Dedifferentiated amniotic fluid mesenchymal stem cell (primary cell): ENCODE data around the gene PLA2G4E.
A peak's percentile ranks its signal among the peaks of the same experiment; 100 is the strongest.

ENCODE experiments used
- DNase-seq: peaks from one replicate; pipeline ENCODE4 v3.0.0-alpha.2; 2016; ENCODE audit errors: extremely low spot score

The PLA2G4E gene

DNA sequence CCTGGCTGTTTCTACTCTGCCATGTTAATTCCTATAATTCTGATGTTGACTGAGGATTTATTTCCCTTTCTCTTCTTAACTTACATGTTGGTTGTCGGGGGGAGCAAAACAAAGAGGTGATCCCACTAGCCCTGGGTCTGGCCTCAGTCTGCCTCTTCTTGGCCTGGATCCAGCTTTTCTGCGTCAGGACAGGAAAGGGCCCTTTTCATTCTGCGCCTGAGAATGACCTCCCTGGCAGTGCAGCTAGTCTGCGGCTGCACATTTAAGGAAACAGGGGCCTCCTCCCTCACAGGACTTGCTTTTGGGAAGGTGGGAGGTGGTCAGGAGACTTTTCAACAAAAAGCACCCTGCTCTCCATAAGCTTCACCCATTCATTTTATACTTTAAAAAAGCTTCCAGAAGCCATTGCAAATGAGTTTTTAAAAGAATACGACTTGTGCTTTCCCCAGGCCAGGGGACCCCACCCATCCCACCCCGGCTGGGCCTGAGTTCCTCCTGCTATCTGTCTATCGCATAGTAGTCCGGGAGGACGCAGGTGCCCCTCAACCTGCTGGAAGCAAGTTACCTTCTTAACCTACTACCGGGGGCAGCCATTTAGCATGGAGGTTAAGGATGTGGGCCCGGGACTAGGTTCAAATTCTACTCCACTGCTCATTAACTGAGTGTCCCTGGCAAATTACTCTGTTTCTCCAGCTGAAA lies 27.2 kb downstream of the PLA2G4E start:
- DNase-seq = no peak

DNA sequence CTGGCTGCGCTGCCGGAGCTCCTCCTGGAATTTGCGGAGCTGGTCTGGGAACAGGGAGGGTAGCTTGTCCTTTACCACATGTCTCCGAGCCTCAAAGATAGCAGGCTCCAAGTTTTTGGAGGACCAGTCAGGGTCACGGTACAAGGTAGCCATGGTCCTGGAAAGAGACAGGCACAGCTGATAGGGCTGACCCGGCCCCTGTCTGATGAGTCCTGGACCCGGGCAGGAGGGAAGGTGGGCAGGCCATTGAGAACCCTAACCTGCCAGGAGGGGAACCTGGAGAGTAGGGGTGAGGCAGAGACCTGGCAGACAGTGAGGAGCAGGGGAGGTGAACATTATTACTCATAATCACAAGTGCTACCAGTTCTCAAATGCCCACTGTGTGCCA lies 28.0 kb downstream of the PLA2G4E start:
- DNase-seq = no peak

DNA sequence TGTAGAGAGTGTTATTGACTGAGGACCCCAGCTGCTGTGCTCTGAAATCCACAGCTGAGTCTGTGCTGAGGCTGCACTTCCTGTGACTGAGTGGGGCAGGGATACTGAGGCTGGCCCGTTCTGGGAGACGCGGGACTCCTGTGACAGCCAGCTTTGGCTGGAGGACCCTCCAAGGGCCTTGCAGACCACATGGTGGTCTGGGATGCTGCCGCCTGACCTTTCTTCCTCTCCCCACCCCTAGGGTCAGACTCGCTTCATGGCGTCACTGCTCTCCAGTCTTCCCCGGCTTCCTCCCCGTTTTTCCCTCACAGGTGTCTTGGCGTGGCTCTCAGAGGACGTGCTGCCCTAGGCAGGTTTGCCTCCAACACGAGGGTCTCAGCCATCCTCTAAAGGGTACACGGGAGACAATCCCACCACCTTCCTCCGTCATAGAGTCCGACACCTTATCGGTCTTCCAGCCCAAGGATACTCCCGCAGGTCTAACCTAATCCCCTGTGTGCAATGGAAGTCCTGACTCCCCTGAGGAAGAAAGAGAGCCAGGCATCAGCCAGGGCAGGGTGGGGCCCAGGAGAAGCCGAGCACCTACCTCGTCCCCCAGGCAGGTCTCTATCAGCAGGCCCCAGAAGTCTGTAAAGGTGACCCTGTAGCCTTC lies 28.6 kb downstream of the PLA2G4E start:
- DNase-seq = no peak

DNA sequence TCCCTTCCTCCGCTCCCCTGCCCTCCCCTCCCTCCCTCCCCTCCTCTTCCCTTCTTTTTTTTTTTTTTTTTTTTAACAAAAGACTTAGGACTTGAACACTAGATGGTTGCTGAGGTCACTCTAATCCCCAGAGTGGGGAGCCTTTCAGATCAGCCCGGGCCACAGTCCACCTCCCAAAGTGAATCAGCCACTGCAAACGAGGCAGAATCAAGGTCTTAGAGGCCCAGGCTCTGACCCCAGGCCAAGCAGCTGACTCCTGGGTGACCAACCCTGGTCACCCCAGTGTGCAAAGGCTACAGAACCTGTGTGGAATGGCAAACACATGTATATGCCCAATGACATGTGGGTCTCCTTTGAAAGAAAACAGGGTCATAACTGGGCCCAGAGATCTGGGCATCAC lies 30.2 kb downstream of the PLA2G4E start:
- DNase-seq = no peak

DNA sequence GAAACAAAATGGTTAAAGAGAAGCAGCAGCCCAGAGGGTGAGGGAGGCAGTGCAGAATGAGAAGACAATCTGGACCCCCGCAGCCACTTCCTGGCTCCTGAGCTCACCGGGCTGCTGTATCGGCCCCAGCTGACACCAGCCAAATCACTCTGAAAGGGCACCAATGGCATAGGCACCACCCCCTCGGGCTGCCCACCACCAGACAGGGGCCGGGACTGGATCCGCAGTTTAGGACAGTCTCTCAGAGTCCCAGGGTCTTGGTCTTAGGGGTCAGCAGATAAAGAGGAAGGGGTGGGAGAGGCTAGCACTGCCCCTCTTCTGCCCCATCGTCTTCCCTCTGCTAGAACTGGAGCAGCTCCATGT lies 30.6 kb downstream of the PLA2G4E start:
- DNase-seq = no peak

DNA sequence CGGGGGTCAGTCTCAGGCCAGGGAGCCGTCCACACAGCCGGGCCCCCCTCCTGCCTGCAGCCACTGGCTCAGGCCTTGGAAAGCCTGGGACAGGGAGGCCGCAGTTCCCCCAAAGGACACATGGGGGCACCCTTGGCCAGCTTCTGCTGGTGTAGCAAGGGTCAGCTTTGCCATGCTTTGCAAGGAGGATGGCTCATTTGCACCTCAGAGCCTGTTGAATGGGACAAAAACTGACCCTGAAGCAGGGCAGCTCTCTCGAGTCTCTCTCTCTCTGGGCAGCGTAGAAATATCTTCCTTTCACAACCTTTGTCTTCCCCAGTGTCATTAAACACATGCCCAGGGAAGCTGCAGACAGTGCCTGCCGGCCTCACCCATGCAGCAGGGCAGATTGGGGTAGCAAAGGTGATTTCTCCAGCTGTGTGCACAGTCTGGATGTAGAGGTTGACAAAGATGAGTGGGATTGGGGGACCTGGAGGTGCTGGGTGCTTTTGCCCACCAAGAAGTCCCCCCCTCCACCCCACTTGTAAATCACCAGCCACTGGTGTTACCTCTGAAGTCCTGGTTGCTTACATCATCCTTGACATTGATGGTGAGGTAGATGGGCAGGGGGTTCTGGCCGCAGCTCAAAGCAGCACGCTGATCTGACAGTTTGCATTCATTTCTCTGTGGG lies 31.1 kb downstream of the PLA2G4E start:
- DNase-seq = peak; percentile 46

DNA sequence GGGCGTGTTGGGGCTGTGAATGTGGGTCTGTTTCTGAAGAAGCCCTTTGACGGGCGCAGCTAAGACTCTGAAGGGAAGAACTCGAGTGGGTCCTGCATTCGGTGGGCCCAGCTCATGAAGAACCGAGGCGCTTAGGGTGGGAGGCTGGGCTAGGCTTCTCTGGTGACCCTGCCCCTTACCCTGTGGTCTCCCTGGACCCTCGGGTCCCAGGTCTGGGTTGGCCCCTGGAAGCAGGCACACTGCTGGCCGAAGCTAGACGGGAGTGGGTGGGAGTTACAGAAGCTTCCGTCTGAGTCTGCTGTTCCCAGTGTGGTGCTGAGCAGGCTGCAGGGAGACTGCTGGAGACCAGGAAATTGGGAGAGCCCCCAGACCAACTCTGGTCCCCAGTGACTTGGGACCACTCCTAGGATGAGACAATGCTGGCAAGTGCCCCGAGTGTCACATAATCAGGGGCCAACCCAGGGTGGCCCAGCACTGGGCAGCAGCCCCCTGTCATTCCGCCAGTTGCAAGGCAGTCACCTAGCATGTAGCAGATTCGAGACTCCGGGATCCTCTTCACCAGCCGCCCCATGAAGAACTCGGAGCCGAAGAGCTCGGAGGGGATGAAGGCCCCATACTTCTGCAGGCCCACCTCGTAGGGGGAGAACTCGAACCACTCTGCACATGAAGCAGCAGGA lies 31.8 kb downstream of the PLA2G4E start:
- no peak for DNase-seq

DNA sequence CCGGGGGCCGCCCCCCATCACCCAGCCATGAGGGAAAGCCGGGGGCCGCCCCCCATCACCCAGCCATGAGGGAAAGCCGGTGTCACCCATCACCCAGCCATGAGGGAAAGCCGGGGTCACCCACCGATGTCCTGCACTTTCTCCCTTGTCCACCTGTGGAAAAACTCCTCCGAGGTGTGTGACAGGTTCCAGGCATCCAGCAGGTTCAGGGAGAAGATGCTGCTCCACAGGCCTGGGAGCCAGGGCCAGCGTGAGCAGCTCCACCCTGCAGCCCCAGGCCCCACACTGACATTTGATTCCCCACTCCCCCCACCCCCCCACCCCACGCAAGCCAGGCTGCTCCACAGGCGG lies 32.9 kb downstream of the PLA2G4E start:
- DNase-seq = no peak

DNA sequence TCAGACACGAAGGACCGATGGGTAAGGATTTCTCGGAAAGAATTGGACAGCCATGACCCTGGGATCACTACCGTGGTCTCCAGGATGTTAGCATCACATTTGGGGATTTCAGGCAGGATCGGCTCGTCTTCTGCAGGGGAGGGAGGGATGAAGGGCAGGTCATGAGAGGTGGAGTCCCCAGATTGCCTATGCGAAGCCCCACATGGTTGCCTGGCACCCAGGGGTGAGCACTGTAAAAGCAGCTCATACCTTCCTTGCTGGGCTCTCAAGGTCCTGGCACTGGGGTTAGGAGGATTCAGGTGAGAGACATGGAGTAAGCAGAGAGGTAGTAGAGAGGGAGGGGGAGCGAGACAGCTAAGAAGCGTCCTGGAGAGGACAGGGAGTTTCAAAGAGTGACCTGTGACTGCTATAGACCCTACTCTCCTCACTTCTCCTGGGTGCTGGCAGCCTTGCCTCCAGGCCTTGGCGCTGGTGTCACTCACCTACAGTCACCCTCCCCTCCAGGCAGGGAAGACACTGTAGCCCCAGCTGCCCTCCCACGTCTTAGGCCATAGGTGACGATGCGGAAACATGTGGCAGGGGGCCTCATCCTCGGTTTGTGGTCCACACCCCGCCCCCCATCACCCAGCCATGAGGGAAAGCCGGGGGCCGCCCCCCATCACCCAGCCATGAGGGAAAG lies 33.5 kb downstream of the PLA2G4E start:
- DNase-seq = no peak

DNA sequence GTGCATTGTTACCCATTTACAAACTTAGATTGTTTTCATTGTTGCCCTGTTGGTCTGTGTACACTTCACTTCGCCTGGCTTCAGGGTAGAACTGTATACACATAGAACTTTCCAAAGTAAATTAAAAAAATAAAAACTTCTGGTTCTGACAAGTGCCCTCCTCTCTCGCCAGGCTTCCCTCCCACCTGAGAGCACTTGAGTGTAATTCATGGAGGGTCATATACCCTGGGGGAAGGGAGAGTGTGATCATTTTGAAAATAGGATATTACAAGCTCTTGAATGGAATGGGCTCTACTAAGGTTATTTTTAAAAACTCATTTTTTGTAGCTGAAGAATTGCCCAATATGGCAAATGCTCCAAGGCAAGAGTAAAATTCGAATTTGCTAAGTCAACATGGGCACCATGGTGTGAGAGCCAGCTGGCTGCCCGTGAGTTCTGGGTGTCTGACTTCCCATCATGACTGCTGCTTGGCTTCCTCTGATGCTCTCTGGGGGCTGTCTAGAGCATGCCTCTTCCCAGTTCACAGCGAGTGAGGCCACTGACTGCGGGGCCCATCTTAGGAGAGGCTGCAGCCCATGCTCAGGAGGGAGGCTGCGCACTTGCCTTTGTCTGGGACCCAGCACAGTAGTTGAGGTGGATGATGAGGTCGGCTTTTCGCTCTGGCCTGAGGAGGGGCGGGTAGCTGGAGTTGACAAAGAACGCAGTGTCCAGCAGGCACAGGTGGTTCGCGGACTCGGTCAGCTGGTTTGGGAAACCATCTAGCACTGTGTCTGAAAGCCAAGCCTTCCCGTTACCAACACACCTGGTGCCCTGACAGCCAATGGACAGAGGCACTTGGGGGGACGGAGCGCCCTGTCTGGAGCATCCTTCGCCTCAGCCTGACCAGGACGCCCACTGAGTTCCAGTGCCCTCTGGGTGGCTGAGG lies 35.3 kb downstream of the PLA2G4E start:
- no peak for DNase-seq

DNA sequence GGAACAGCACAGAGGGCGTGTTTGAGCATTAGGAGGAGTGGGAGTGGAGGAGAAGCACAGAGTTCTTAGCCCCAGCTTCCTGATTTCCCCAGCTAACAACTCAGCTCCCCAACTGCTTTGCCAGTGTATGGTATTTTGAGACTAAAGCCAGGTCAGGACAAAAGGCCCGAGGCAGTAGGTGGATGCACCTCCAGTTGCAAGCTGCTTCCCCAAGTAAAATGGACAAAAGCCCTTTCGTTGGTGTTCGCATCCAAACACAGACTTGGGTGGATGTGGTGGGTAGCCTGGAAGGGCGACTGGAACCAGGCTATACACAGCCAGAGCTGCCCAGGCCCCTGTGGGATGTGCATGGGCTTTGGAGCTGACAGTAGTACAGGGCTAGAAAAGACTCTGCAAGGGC lies 36.2 kb downstream of the PLA2G4E start:
- no peak for DNase-seq

DNA sequence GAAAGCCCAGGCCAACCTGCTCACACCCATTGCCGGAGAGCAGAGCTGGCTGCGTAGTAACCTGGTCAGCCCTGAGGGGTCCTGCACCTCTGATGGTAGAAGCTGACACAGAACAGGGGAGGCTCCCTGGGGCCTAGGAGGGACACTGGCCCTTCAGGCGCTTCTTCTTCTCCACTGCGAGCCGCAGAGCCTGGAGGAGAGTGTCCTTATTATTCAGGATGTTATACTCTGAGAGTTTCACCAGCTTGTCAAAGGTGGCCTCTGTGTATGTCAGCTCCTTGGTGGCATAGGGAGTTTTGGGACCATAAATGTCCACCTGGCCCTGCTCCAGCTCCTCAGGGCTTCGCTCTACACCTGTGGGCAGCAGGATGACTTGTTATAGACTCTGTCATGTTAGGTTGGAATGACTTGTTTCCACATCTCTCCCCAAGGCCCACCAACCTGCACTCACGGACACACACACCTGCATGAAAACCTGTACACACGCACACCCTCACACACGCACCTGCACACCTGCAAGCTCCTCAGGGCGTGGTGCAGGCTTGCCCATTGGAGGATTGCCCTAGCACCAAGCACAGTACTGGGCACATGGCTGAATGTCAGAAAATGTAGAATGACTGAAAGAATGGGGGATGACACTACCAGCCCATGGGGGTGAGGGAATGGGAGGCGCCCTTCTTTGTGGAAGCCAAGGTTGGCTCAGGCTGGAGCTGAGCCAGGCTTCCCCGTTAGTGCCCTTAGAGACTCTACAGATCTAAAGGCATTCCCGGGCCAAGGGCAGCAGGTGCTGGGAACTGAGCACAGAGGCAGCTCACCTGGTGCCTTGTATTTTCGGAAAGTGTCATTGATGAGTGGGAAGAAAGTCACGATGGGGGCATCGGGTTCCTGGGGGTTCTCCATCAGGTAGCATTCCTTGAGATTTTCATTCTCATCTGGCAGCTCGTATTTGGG lies 36.9 kb downstream of the PLA2G4E start:
- DNase-seq = no peak

DNA sequence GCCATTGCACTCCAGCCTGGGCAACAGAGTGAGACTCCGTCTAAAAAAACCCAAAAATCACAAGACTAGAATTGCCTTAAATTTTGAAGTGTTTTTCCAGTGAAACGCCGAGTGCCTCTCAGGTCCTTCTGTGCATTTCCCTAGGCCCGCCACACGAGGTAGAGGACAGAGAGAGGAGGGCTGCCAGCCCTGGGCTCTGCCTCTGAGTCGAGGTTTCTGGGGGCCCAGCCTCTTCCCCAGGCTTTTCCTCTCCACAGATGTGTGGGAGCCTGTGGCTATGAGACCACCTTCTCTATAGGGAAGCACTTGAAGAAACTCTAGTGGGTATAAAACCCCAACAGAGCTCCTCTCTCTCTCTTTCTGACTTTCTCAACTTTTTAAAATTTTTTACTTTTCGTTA lies 37.6 kb downstream of the PLA2G4E start:
- no peak for DNase-seq

DNA sequence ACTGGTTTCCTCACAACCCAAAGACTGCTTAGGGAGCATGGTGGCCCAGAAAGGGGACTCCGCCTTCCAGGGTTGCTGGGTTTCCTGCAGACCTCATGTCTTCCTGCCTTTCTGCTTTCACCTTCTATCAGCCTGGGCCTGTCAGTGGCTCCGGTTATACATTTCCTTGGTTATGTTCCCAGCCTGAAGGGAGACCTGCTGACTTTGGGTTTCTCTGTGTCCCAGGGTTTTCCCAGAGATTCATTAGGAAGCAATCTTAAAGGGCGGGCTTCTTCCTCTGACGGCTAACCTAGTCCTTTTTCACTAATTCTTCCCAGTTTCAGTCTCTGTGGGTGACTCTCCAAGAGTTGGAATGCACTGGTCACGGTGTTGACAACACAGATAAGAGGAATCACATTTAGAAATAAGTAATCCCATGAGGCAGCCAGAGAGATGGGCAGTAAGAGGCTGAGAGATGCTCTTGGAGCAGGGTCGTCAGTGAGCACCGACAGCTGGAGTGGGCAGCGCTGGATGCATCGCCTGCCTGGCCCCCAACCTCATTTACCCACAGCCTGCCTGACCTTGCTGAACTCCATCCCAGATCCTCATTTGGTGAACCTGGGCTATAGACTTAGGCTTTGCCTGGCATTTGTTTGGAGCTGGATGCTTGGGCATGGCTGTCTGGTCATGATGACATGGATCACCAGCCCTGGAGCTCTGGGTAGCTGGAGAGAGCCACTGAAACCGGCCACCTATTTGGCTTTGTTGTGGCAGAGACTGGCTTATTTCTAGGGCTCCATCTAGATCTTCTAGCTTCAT lies 38.5 kb downstream of the PLA2G4E start:
- DNase-seq = no peak

DNA sequence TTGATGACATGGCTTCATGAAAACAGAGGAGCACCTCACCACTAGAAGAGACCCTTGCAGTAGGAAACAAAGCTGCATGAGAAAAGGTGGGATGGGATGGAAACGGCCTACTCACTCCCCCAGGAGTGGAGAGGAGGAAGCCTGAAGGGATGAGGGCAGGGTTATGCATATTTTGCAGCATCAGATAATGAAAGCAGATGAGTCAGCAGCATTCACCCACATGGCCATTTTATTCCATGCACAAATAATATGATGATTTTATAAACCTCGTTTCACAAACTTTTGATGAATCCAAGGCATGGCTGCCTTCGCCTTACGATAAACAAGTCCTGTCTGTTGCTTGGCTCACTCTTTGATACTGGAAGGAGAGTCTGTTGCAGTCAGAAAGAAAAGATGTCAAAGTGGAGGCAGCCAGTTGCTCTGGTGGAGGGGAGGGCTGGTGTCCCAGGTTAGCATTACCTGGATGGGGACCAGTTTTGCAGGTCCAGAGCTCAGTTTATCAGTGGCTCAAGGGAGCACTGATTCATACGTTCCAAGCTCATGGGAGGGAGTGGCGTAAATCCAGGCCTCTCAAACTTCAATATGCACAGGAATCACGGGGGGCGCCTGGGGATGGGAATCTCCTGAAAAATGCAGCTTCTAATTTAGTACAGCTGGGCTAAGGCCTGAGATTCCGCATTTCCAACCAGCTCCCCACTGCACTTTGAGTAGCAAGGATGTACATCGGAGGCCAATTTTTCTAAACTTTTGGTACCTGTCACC lies 39.3 kb downstream of the PLA2G4E start:
- no peak for DNase-seq

DNA sequence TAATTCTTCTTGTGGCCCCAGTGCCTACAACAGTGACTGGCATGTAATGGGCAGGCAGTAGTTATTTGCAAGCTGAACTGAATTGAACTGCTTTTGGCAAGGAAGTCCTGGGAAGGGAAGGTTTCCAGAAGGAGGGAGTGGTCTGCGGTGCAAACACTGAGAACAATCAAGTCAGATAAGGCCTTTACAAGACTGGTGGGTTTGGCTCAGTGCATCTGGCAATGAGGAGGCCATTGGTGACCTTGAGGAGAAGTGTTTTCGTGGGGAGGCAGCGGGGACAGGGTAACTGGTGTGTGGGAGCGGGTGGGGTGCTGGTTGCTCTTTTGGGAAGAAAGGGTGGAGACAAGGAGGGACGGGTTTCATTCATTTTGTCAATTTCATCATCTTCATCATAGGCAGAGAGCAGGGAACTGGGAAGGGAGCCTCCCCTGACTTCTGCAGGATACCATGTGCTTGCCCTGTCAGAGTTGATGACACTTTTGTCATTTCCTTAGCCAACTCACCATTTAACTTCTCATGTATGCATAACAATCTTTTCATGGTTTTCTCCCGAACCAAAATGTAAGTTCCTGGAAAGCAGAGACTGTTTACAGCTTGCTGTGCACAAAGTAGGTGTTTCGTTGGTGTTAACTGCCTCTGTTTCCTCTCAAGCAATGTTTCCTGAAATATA lies 40.1 kb downstream of the PLA2G4E start:
- no peak for DNase-seq

DNA sequence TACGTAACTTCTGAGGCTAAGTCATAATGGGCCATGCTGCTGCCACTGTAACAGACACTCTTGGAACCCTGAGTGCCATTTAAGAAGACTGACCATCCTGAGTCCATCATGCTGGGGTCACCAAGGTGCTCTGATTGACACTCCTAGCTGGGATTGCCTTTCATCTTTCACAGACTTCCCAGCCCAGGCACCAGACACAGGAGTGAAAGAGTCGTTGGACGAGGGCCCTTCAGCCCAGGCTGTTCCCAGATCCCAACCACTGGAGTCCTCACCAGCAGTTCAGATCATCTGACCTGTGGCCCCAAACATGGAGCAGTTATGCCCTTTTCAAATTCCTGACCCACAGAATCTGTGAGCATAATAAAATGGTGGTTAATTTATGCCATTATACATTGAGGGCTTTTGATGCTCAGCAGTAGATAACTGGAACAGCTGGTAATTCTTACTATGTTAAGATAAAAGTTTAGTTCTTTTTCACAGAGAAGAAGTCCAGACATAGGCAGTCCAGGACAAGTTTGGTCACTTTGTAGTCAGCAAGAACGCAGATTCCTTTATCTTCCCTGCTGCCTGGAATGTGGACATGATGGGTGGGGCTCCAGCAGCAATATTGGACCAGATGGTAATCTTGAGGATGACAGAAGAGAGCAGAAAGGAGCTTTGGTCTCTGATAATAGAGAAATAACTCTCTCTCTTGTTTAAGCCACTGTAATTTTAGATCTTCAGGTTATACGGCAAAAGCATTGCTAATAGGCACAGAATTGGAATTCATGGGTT lies 41.2 kb downstream of the PLA2G4E start:
- DNase-seq = no peak
